Uterus (tissue), 4 donors: ENCODE data around the gene IFNA21. TPM values are rescaled to one million over a fixed set of nuclear protein-coding genes. Genes with fewer than 3 reads are reported as not detected.

Experiments used
- DNase-seq, 2 donors: peaks; one replicate each; pipeline ENCODE4 v3.0.0-alpha.2; 2019 to 2020
- H3K27ac ChIP-seq, 2 donors: fragments of 200-600 bp; sonication (generic); 1 replicate in 1 of 2; 2 replicates in 1 of 2; pipeline ENCODE4 v1.5.1; 2016 to 2018
- H3K27me3 ChIP-seq, 2 donors: fragments of 200-600 bp; sonication (generic); one replicate each; pipeline ENCODE4 v1.5.1; 2018 to 2019; ENCODE audit warnings: control low read depth in 1 of 2
- H3K36me3 ChIP-seq, 2 donors: fragments of 200-600 bp; sonication (generic); one replicate each; pipeline ENCODE4 v1.5.1; 2019; ENCODE audit warnings: control low read depth in 1 of 2
- H3K4me1 ChIP-seq, 2 donors: fragments of 200-600 bp; sonication (generic); one replicate each; pipeline ENCODE4 v1.5.1; 2018 to 2019; ENCODE audit warnings: control low read depth in 1 of 2
- H3K4me3 ChIP-seq, 2 donors: fragments of 200-600 bp; sonication (generic); 1 replicate in 1 of 2; 2 replicates in 1 of 2; pipeline ENCODE4 v1.5.1; 2018 to 2019; ENCODE audit warnings: mild to moderate bottlenecking in 1 of 2
- H3K9me3 ChIP-seq, 2 donors: fragments of 200-600 bp; sonication (generic); one replicate each; pipeline ENCODE4 v1.5.1; 2019; ENCODE audit warnings: control low read depth in 1 of 2
- CTCF ChIP-seq, 4 experiments: fragments of 200-600 bp in 2 of 4; fragments of 450-650 bp in 2 of 4; sonication (generic) in 2 of 4; IDR thresholded peaks; one replicate each; pipeline ENCODE4 v1.5.1; 2016 to 2019; ENCODE audit warnings: antibody characterized with exemption in 4 of 4, mild to moderate bottlenecking in 2 of 4, moderate library complexity in 1 of 4
- POLR2A ChIP-seq, 2 donors: fragments of 450-650 bp; IDR thresholded peaks; one replicate each; pipeline ENCODE4 v1.6.1; 2016; ENCODE audit warnings: antibody characterized with exemption in 2 of 2, mild to moderate bottlenecking in 1 of 2, moderate library complexity in 1 of 2
- intact Hi-C: fragments of 100-400 bp; cut with DNase I; formaldehyde crosslinking; loops from one replicate; pipeline ENCODE4 v1.15.1; 2023; ENCODE audit warnings: low total_unique reads
- total RNA-seq, 4 donors: library from RNA; depleted of rRNA in 3 of 4; stranded (reverse); fragments of >200 nt in 3 of 4; gene quantifications; one replicate each; pipeline versions ENCODE4 v1.1.0 to v1.2.4, GENCODE V29; 2014 to 2023
- donor health status: DM: yes; HTN: yes; CAD: no.

IFNA21 gene
- total RNA-seq, 4 donors from 2014 or later: not detected

GRCh38 chr9:21165516-21165915 is 944 bp downstream of the IFNA21 start:
- intact Hi-C loops: no loop called here

GRCh38 chr9:21160178-21160577 is 6.3 kb downstream of the IFNA21 start:
- Histone ChIP-seq H3K4me1 (no peaks in the 10 kb centered on the region), H3K27me3 (no peaks in the 10 kb centered on the region), H3K4me3 (no peak overlapping the region), H3K9me3 (no peaks in the 10 kb centered on the region), H3K36me3 (no peaks in the 10 kb centered on the region), H3K27ac (no peak overlapping the region)
- TF ChIP-seq POLR2A (IDR thresholded peaks at IDR 0.05) (no peak), CTCF (IDR thresholded peaks at IDR 0.05) (no peak)
- no peak for DNase-seq
- intact Hi-C loops: no loop called here

More at GRCh38 chr9:21165516-21165915, 944 bp downstream of the IFNA21 start:
- DNase-seq: no peak
- H3K27me3 ChIP-seq: no peaks in the 10 kb centered on the region
- H3K9me3 ChIP-seq: no peaks in the 10 kb centered on the region
- no peaks in the 10 kb centered on the region for H3K36me3 ChIP-seq
- no peak overlapping the region for H3K4me3 ChIP-seq
- TF ChIP-seq POLR2A (IDR thresholded peaks at IDR 0.05) (no peak), CTCF (IDR thresholded peaks at IDR 0.05) (no peak)
- H3K27ac ChIP-seq: no peak overlapping the region
- no peaks in the 10 kb centered on the region for H3K4me1 ChIP-seq

- no peaks in the 10 kb centered on the region for H3K4me1 ChIP-seq
- intact Hi-C loops: no loop called here
- no peak overlapping the region for H3K4me3 ChIP-seq
- no peaks in the 10 kb centered on the region for H3K9me3 ChIP-seq
- no peak for DNase-seq
- TF ChIP-seq POLR2A (IDR thresholded peaks at IDR 0.05) (no peak), CTCF (IDR thresholded peaks at IDR 0.05) (no peak)
- H3K27ac ChIP-seq: no peak overlapping the region
- no peaks in the 10 kb centered on the region for H3K36me3 ChIP-seq
- no peaks in the 10 kb centered on the region for H3K27me3 ChIP-seq
Observed at GRCh38 chr9:21155501-21155900, 11.0 kb downstream of the IFNA21 start.

GRCh38 chr9:21154018-21154608 is 12.3 kb downstream of the IFNA21 start:
- Histone ChIP-seq H3K27me3 (no peaks in the 10 kb centered on the region), H3K4me3 (no peak overlapping the region), H3K4me1 (no peaks in the 10 kb centered on the region), H3K9me3 (no peaks in the 10 kb centered on the region), H3K36me3 (no peaks in the 10 kb centered on the region), H3K27ac (no peak overlapping the region)
- intact Hi-C loops: no loop called here
- TF ChIP-seq POLR2A (IDR thresholded peaks at IDR 0.05) (no peak), CTCF (IDR thresholded peaks at IDR 0.05) (no peak)
- no peak for DNase-seq

- Histone ChIP-seq H3K36me3 (no peaks in the 10 kb centered on the region), H3K4me1 (no peaks in the 10 kb centered on the region), H3K9me3 (peaks cover 0 to under 1% of the 10 kb centered on the region in 2 donors), H3K4me3 (no peak overlapping the region), H3K27me3 (no peaks in the 10 kb centered on the region), H3K27ac (no peak overlapping the region)
- TF ChIP-seq POLR2A (IDR thresholded peaks at IDR 0.05) (no peak), CTCF (IDR thresholded peaks at IDR 0.05) (no peak)
- DNase-seq: no peak
- intact Hi-C loops: no loop called here
Observed at GRCh38 chr9:21153336-21154017, 13.0 kb downstream of the IFNA21 start.
